ENCODE results near the gene QSOX1.

GRCh38 chr1:180201451-180202200, 47.0 kb downstream of the QSOX1 start:
- TF ChIP-seq NFATC4 (CRISPR knock-in tag; IDR thresholded peaks at IDR 0.05) (no peak), IRF1 (CRISPR knock-in tag; IDR thresholded peaks at IDR 0.05) (no peak)

Measured in WTC11 (cell line).